Parathyroid adenoma (tissue), 2 donors: ENCODE measurements around the gene KCTD16.

Experiments
- H2AFZ ChIP-seq: fragments of 300-600 bp; sonication (generic); one replicate; pipeline ENCODE4 v1.7.0; 2017; ENCODE audit warnings: antibody characterized with exemption, mild to moderate bottlenecking
- H3K27ac ChIP-seq: fragments of 300-600 bp; sonication (generic); one replicate; pipeline ENCODE4 v1.7.0; 2017
- H3K27me3 ChIP-seq: fragments of 300-600 bp; sonication (generic); one replicate; pipeline ENCODE4 v1.7.0; 2017; ENCODE audit warnings: low read length; ENCODE audit not compliant: control insufficient read depth, insufficient read depth
- H3K36me3 ChIP-seq: fragments of 300-600 bp; sonication (generic); one replicate; pipeline ENCODE4 v1.7.0; 2017; ENCODE audit warnings: low read length; ENCODE audit not compliant: control insufficient read depth, insufficient read depth
- H3K4me1 ChIP-seq: fragments of 300-600 bp; sonication (generic); one replicate; pipeline ENCODE4 v1.7.0; 2017; ENCODE audit warnings: control low read depth
- H3K4me2 ChIP-seq: fragments of 300-600 bp; sonication (generic); one replicate; pipeline ENCODE4 v1.7.0; 2017; ENCODE audit warnings: low read length
- H3K4me3 ChIP-seq: fragments of 300-600 bp; sonication (generic); one replicate; pipeline ENCODE4 v1.7.0; 2017; ENCODE audit warnings: low read depth, low read length
- H3K79me2 ChIP-seq: fragments of 300-600 bp; sonication (generic); one replicate; pipeline ENCODE4 v1.7.0; 2017; ENCODE audit warnings: control low read depth
- H3K9ac ChIP-seq: fragments of 300-600 bp; sonication (generic); one replicate; pipeline ENCODE4 v1.7.0; 2017; ENCODE audit warnings: mild to moderate bottlenecking
- H3K9me3 ChIP-seq: fragments of 300-600 bp; sonication (generic); one replicate; pipeline ENCODE4 v1.7.0; 2017; ENCODE audit warnings: low read length; ENCODE audit not compliant: control insufficient read depth
- CTCF ChIP-seq: fragments of 300-600 bp; sonication (generic); IDR thresholded peaks from one replicate; pipeline ENCODE4 v1.7.0; 2017; ENCODE audit warnings: antibody characterized with exemption, mild to moderate bottlenecking
- donor health status: primary hyperparathyroidism.

KCTD16 gene

GRCh38 chr5:144422018-144422727 is 251.5 kb downstream of the KCTD16 start:
- TF ChIP-seq CTCF = no peak
- no peak overlapping the region for H3K9ac ChIP-seq
- no peaks in the 10 kb centered on the region for H3K9me3 ChIP-seq
- H3K79me2 ChIP-seq = no peaks in the 10 kb centered on the region
- no peak overlapping the region for H3K27ac ChIP-seq
- no peak overlapping the region for H3K4me2 ChIP-seq
- no peak overlapping the region for H2AFZ ChIP-seq
- H3K4me1 ChIP-seq = no peaks in the 10 kb centered on the region
- no peak overlapping the region for H3K4me3 ChIP-seq
- H3K36me3 ChIP-seq = no peaks in the 10 kb centered on the region
- no peaks in the 10 kb centered on the region for H3K27me3 ChIP-seq

GRCh38 chr5:144427866-144428265 is 257.2 kb downstream of the KCTD16 start:
- Histone ChIP-seq H2AFZ (no peak overlapping the region), H3K9me3 (no peaks in the 10 kb centered on the region), H3K27me3 (no peaks in the 10 kb centered on the region), H3K79me2 (no peaks in the 10 kb centered on the region), H3K9ac (no peak overlapping the region), H3K4me3 (no peak overlapping the region), H3K27ac (no peak overlapping the region), H3K4me2 (no peak overlapping the region), H3K4me1 (no peaks in the 10 kb centered on the region), H3K36me3 (no peaks in the 10 kb centered on the region)
- no peak for TF ChIP-seq CTCF

- H3K4me2 ChIP-seq = no peak overlapping the region
- H3K4me1 ChIP-seq = no peaks in the 10 kb centered on the region
- H3K9ac ChIP-seq = no peak overlapping the region
- H2AFZ ChIP-seq = no peak overlapping the region
- no peak overlapping the region for H3K4me3 ChIP-seq
- H3K9me3 ChIP-seq = no peaks in the 10 kb centered on the region
- H3K79me2 ChIP-seq = no peaks in the 10 kb centered on the region
- no peaks in the 10 kb centered on the region for H3K36me3 ChIP-seq
- no peak overlapping the region for H3K27ac ChIP-seq
- no peaks in the 10 kb centered on the region for H3K27me3 ChIP-seq
- no peak for TF ChIP-seq CTCF
These were observed 257.7 kb downstream of the KCTD16 start for GRCh38 chr5:144428326-144428725.

- no peak overlapping the region for H3K9ac ChIP-seq
- H3K79me2 ChIP-seq = no peaks in the 10 kb centered on the region
- no peaks in the 10 kb centered on the region for H3K9me3 ChIP-seq
- no peak overlapping the region for H3K27ac ChIP-seq
- H3K4me1 ChIP-seq = no peaks in the 10 kb centered on the region
- H3K4me3 ChIP-seq = no peak overlapping the region
- no peaks in the 10 kb centered on the region for H3K27me3 ChIP-seq
- no peaks in the 10 kb centered on the region for H3K36me3 ChIP-seq
- no peak overlapping the region for H3K4me2 ChIP-seq
- no peak overlapping the region for H2AFZ ChIP-seq
- TF ChIP-seq CTCF = no peak
These were observed 258.7 kb downstream of the KCTD16 start for GRCh38 chr5:144429405-144429804.

- Histone ChIP-seq H3K9me3 (no peaks in the 10 kb centered on the region), H3K27me3 (no peaks in the 10 kb centered on the region), H3K4me3 (no peak overlapping the region), H3K4me2 (no peak overlapping the region), H3K9ac (no peak overlapping the region), H2AFZ (no peak overlapping the region), H3K4me1 (no peaks in the 10 kb centered on the region), H3K36me3 (no peaks in the 10 kb centered on the region), H3K79me2 (no peaks in the 10 kb centered on the region), H3K27ac (no peak overlapping the region)
- no peak for TF ChIP-seq CTCF
These were observed 259.2 kb downstream of the KCTD16 start for GRCh38 chr5:144429905-144430304.
